Nephron (organoid): ENCODE results near the gene TECTA.

Experiments used
- H3K27ac Mint-ChIP-seq, 3 experiments: 2 replicates each; pipeline ENCODE4 v1.8.0; 2020; ENCODE audit warnings: mixed read lengths in 3 of 3, mild to moderate bottlenecking in 2 of 3, moderate library complexity in 1 of 3
- H3K27me3 Mint-ChIP-seq: 2 replicates; pipeline ENCODE4 v1.8.0; 2021; ENCODE audit warnings: low read depth, mild to moderate bottlenecking, moderate library complexity, mixed read lengths
- H3K36me3 Mint-ChIP-seq: 2 replicates; pipeline ENCODE4 v1.8.0; 2020; ENCODE audit warnings: low read depth, mixed read lengths
- H3K4me1 Mint-ChIP-seq: 2 replicates; pipeline ENCODE4 v1.8.0; 2020; ENCODE audit warnings: mixed read lengths
- H3K4me3 Mint-ChIP-seq, 3 experiments: 2 replicates each; pipeline ENCODE4 v1.8.0; 2020; ENCODE audit warnings: mild to moderate bottlenecking in 3 of 3, mixed read lengths in 3 of 3, moderate library complexity in 2 of 3
- H3K9me3 Mint-ChIP-seq: 2 replicates; pipeline ENCODE4 v1.8.0; 2020; ENCODE audit warnings: mixed read lengths
- CTCF ChIP-seq, 3 experiments: fragments of 200-600 bp; sonication (generic); IDR thresholded peaks; one replicate each; pipeline ENCODE4 v1.5.0; 2021; ENCODE audit warnings: antibody characterized with exemption in 3 of 3; ENCODE audit not compliant: unreplicated experiment in 3 of 3

Gene TECTA

GRCh38 chr11:121137005-121137404 lies 36.0 kb downstream of the TECTA start:
- Mint-ChIP-seq H3K36me3 (peaks cover 4% of the 10 kb centered on the region), H3K4me1 (peaks cover 15% of the 10 kb centered on the region), H3K4me3 (no peak overlapping the region), H3K9me3 (no peaks in the 10 kb centered on the region), H3K27me3 (peaks cover 4% of the 10 kb centered on the region), H3K27ac (no peak overlapping the region)
- no peak for TF ChIP-seq CTCF (IDR thresholded peaks at IDR 0.05; ENCODE audit: unreplicated experiment in 3 of 3)

GRCh38 chr11:121138259-121138658 lies 37.2 kb downstream of the TECTA start:
- TF ChIP-seq CTCF (IDR thresholded peaks at IDR 0.05; ENCODE audit: unreplicated experiment in 3 of 3): no peak
- Mint-ChIP-seq H3K9me3 (no peaks in the 10 kb centered on the region), H3K4me1 (peaks cover 15% of the 10 kb centered on the region), H3K36me3 (no peaks in the 10 kb centered on the region), H3K4me3 (no peak overlapping the region), H3K27me3 (peaks cover 6% of the 10 kb centered on the region), H3K27ac (no peak overlapping the region)

- H3K36me3 Mint-ChIP-seq: no peaks in the 10 kb centered on the region
Measured at GRCh38 chr11:121140369-121140768, 39.3 kb downstream of the TECTA start.

GRCh38 chr11:121141066-121141465 lies 40.0 kb downstream of the TECTA start:
- H3K4me3 Mint-ChIP-seq: no peak overlapping the region
- H3K36me3 Mint-ChIP-seq: no peaks in the 10 kb centered on the region
- H3K27ac Mint-ChIP-seq: no peak overlapping the region
- peaks cover 6% of the 10 kb centered on the region for H3K4me1 Mint-ChIP-seq
- peaks cover 6% of the 10 kb centered on the region for H3K27me3 Mint-ChIP-seq
- no peaks in the 10 kb centered on the region for H3K9me3 Mint-ChIP-seq
- TF ChIP-seq CTCF (IDR thresholded peaks at IDR 0.05; ENCODE audit: unreplicated experiment in 3 of 3): no peak

More at GRCh38 chr11:121140369-121140768, 39.3 kb downstream of the TECTA start:
- Mint-ChIP-seq H3K9me3 (no peaks in the 10 kb centered on the region), H3K27ac (no peak overlapping the region), H3K27me3 (peaks cover 6% of the 10 kb centered on the region), H3K4me3 (no peak overlapping the region), H3K4me1 (peaks cover 9% of the 10 kb centered on the region)
- TF ChIP-seq CTCF (IDR thresholded peaks at IDR 0.05; ENCODE audit: unreplicated experiment in 3 of 3): no peak

- H3K4me1 Mint-ChIP-seq: peaks cover 6% of the 10 kb centered on the region
- no peaks in the 10 kb centered on the region for H3K36me3 Mint-ChIP-seq
- H3K4me3 Mint-ChIP-seq: no peak overlapping the region
- TF ChIP-seq CTCF (IDR thresholded peaks at IDR 0.05; ENCODE audit: unreplicated experiment in 3 of 3): no peak
- peaks cover 6% of the 10 kb centered on the region for H3K27me3 Mint-ChIP-seq
- no peak overlapping the region for H3K27ac Mint-ChIP-seq
- no peaks in the 10 kb centered on the region for H3K9me3 Mint-ChIP-seq
Measured at GRCh38 chr11:121143921-121144320, 42.9 kb downstream of the TECTA start.

GRCh38 chr11:121144723-121145122 lies 43.7 kb downstream of the TECTA start:
- Mint-ChIP-seq H3K4me1 (peaks cover 6% of the 10 kb centered on the region), H3K9me3 (no peaks in the 10 kb centered on the region), H3K27ac (no peak overlapping the region), H3K27me3 (peaks cover 6% of the 10 kb centered on the region), H3K36me3 (no peaks in the 10 kb centered on the region), H3K4me3 (no peak overlapping the region)
- TF ChIP-seq CTCF (IDR thresholded peaks at IDR 0.05; ENCODE audit: unreplicated experiment in 3 of 3): no peak
